CD4-positive, alpha-beta memory T cell (primary cell): ENCODE results near the gene CMYA5. TPM values are rescaled to one million over a fixed set of nuclear protein-coding genes. Genes with fewer than 3 reads are reported as not detected.

Source experiments
- CTCF ChIA-PET: fragments of 350-600 bp; sonication (Branson Sonifier 250); formaldehyde crosslinking; loops from one replicate; lab custom pipeline; 2021; ENCODE audit warnings: inconsistent platforms; ENCODE audit not compliant: partially characterized antibody; lab: Charles Lee
- POLR2A ChIA-PET: fragments of 350-600 bp; sonication (Branson Sonifier 250); formaldehyde crosslinking; loops from one replicate; lab custom pipeline; 2021; ENCODE audit not compliant: partially characterized antibody; lab: Charles Lee
- DNase-seq, 5 donors: peaks; one replicate each; pipeline versions ENCODE4 v3.0.0 to v3.0.0-alpha.2; 2020 to 2022; ENCODE audit warnings: mixed read lengths in 1 of 5
- H3K27ac ChIP-seq: one replicate; pipeline ENCODE4 v1.7.0; 2013; ENCODE audit warnings: low read depth, low read length
- H3K27me3 ChIP-seq: 2 replicates; pipeline ENCODE4 v1.7.0; 2013; ENCODE audit warnings: mild to moderate bottlenecking, low read length, moderate library complexity; ENCODE audit not compliant: insufficient read depth
- H3K36me3 ChIP-seq: 2 replicates; pipeline ENCODE4 v1.7.0; 2013; ENCODE audit warnings: mild to moderate bottlenecking, low read length, moderate library complexity; ENCODE audit not compliant: insufficient read depth
- H3K4me1 ChIP-seq: 2 replicates; pipeline ENCODE4 v1.7.0; 2013; ENCODE audit warnings: mild to moderate bottlenecking, low read length, moderate library complexity; ENCODE audit not compliant: insufficient read depth
- H3K4me3 ChIP-seq, 2 donors: one replicate each; pipeline ENCODE4 v1.7.0; 2013; ENCODE audit warnings: low read length in 2 of 2, mild to moderate bottlenecking in 1 of 2
- H3K9me3 ChIP-seq, 2 donors: one replicate each; pipeline ENCODE4 v1.7.0; 2013; ENCODE audit warnings: low read length in 2 of 2, control low read depth in 1 of 2; ENCODE audit not compliant: control insufficient read depth in 1 of 2
- H3K27ac Mint-ChIP-seq, 7 donors: one replicate each; pipeline ENCODE4 v1.8.0; 2020 to 2021; ENCODE audit warnings: mixed read lengths in 7 of 7, mild to moderate bottlenecking in 6 of 7, inconsistent platforms in 3 of 7, moderate library complexity in 3 of 7
- H3K27me3 Mint-ChIP-seq, 2 donors: one replicate each; pipeline ENCODE4 v1.8.0; 2020 to 2021; ENCODE audit warnings: mixed read lengths in 2 of 2
- H3K36me3 Mint-ChIP-seq, 2 donors: one replicate each; pipeline ENCODE4 v1.8.0; 2020 to 2021; ENCODE audit warnings: mixed read lengths in 2 of 2, inconsistent platforms in 1 of 2, mild to moderate bottlenecking in 1 of 2
- H3K4me1 Mint-ChIP-seq, 4 donors: one replicate each; pipeline ENCODE4 v1.8.0; 2020 to 2021; ENCODE audit warnings: mixed read lengths in 4 of 4, mild to moderate bottlenecking in 1 of 4
- H3K4me3 Mint-ChIP-seq, 8 donors: one replicate each; pipeline ENCODE4 v1.8.0; 2020 to 2021; ENCODE audit warnings: mixed read lengths in 8 of 8, mild to moderate bottlenecking in 7 of 8, moderate library complexity in 6 of 8, inconsistent platforms in 3 of 8
- H3K9me3 Mint-ChIP-seq, 8 donors: one replicate each; pipeline ENCODE4 v1.8.0; 2020 to 2021; ENCODE audit warnings: mixed read lengths in 8 of 8, mild to moderate bottlenecking in 5 of 8, inconsistent platforms in 3 of 8, moderate library complexity in 1 of 8
- intact Hi-C: fragments of 100-400 bp; cut with micrococcal nuclease; formaldehyde crosslinking; loops from one replicate; pipeline ENCODE4 v1.15.1; 2023
- polyA plus RNA-seq, 2 donors: library from polyadenylated mRNA; unstranded; fragments of 300-500 nt; fragmentation: Illumina TruSeq; gene quantifications; one replicate each; pipeline ENCODE4 v1.2.3, GENCODE V29; 2021
- total RNA-seq, 2 experiments: library from RNA; stranded (reverse); gene quantifications; one replicate each; pipeline ENCODE4 v1.2.3, GENCODE V29; 2021

Gene CMYA5
- total and polyA plus RNA-seq, 4 experiments from 2014 or later = 0.07 to 0.20 (median 0.18) TPM

GRCh38 chr5:79691007-79691406 lies 1.4 kb downstream of the CMYA5 start:
- ChIA-PET POLR2A (no interaction called here), CTCF (no interaction called here)

GRCh38 chr5:79692596-79692995 lies 3.0 kb downstream of the CMYA5 start:
- no peak for DNase-seq
- no peaks in the 10 kb centered on the region for H3K27me3 ChIP-seq
- Mint-ChIP-seq H3K4me3 (no peak overlapping the region), H3K4me1 (peaks cover 0 to 5% (median under 1%) of the 10 kb centered on the region in 4 donors), H3K27me3 (no peaks in the 10 kb centered on the region), H3K36me3 (peaks cover 16 to 18% of the 10 kb centered on the region in 2 donors), H3K27ac (peak overlapping the region in 1 of 7 donors; percentile 4), H3K9me3 (peaks cover 0 to 2% (median 0%) of the 10 kb centered on the region in 8 donors)
- ChIA-PET CTCF (interaction anchor here (1.3 kb wide), 1 partner anchor 559 kb away, joined by 4 read pairs; no protein-coding TSS in a partner anchor), POLR2A (no interaction called here)
- no peaks in the 10 kb centered on the region for H3K9me3 ChIP-seq
- H3K4me3 ChIP-seq = no peak overlapping the region
- H3K27ac ChIP-seq = no peak overlapping the region
- intact Hi-C loops = no loop called here
- no peaks in the 10 kb centered on the region for H3K36me3 ChIP-seq
- no peaks in the 10 kb centered on the region for H3K4me1 ChIP-seq

More at GRCh38 chr5:79691007-79691406, 1.4 kb downstream of the CMYA5 start:
- no peaks in the 10 kb centered on the region for H3K27me3 Mint-ChIP-seq
- Histone ChIP-seq H3K27me3 (no peaks in the 10 kb centered on the region), H3K4me1 (no peaks in the 10 kb centered on the region), H3K9me3 (no peaks in the 10 kb centered on the region), H3K27ac (no peak overlapping the region), H3K36me3 (peaks cover 4% of the 10 kb centered on the region), H3K4me3 (no peak overlapping the region)
- intact Hi-C loops = no loop called here
- peaks cover 29 to 31% of the 10 kb centered on the region in 2 donors for H3K36me3 Mint-ChIP-seq
- H3K9me3 Mint-ChIP-seq = peaks cover 0 to 2% (median 0%) of the 10 kb centered on the region in 8 donors
- DNase-seq = no peak
- H3K4me3 Mint-ChIP-seq = no peak overlapping the region
- peaks cover 0 to 5% (median under 1%) of the 10 kb centered on the region in 4 donors for H3K4me1 Mint-ChIP-seq
- H3K27ac Mint-ChIP-seq = no peak overlapping the region

- no peak for DNase-seq
- ChIA-PET POLR2A (no interaction called here), CTCF (interaction anchor here (0.9 kb wide), 1 partner anchor 163 kb away, joined by 3 read pairs; no protein-coding TSS in a partner anchor)
- Mint-ChIP-seq H3K4me1 (peaks cover 0 to 5% (median under 1%) of the 10 kb centered on the region in 4 donors), H3K36me3 (peaks cover 7 to 8% of the 10 kb centered on the region in 2 donors), H3K27me3 (no peaks in the 10 kb centered on the region), H3K4me3 (no peak overlapping the region), H3K9me3 (peaks cover 0 to 2% (median 0%) of the 10 kb centered on the region in 8 donors), H3K27ac (peak overlapping the region in 1 of 7 donors; percentile 0)
- no peaks in the 10 kb centered on the region for H3K9me3 ChIP-seq
- H3K4me3 ChIP-seq = no peak overlapping the region
- intact Hi-C loops = no loop called here
- no peaks in the 10 kb centered on the region for H3K27me3 ChIP-seq
- no peaks in the 10 kb centered on the region for H3K36me3 ChIP-seq
- no peak overlapping the region for H3K27ac ChIP-seq
- no peaks in the 10 kb centered on the region for H3K4me1 ChIP-seq
Measured at GRCh38 chr5:79694183-79694582, 4.5 kb downstream of the CMYA5 start.

GRCh38 chr5:79694652-79695051 lies 5.0 kb downstream of the CMYA5 start:
- peaks cover 7 to 8% of the 10 kb centered on the region in 2 donors for H3K36me3 Mint-ChIP-seq
- POLR2A ChIA-PET = no interaction called here
- intact Hi-C loops = no loop called here

GRCh38 chr5:79695526-79695925 lies 5.9 kb downstream of the CMYA5 start:
- Histone ChIP-seq H3K36me3 (no peaks in the 10 kb centered on the region), H3K4me3 (no peak overlapping the region), H3K9me3 (no peaks in the 10 kb centered on the region), H3K4me1 (no peaks in the 10 kb centered on the region), H3K27me3 (no peaks in the 10 kb centered on the region), H3K27ac (no peak overlapping the region)
- DNase-seq = no peak
- Mint-ChIP-seq H3K27me3 (no peaks in the 10 kb centered on the region), H3K9me3 (no peaks in the 10 kb centered on the region), H3K4me3 (no peak overlapping the region), H3K36me3 (peaks cover 2 to 3% of the 10 kb centered on the region in 2 donors), H3K27ac (no peak overlapping the region), H3K4me1 (peaks cover 0 to 10% (median 4%) of the 10 kb centered on the region in 4 donors)
- CTCF ChIA-PET = no interaction called here
- POLR2A ChIA-PET = no interaction called here
- intact Hi-C loops = no loop called here

More at GRCh38 chr5:79694652-79695051, 5.0 kb downstream of the CMYA5 start:
- no peaks in the 10 kb centered on the region for H3K27me3 Mint-ChIP-seq
- CTCF ChIA-PET = interaction anchor here (0.9 kb wide), 1 partner anchor 163 kb away, joined by 3 read pairs; no protein-coding TSS in a partner anchor
- no peak for DNase-seq
- peaks cover 0 to 2% (median 0%) of the 10 kb centered on the region in 8 donors for H3K9me3 Mint-ChIP-seq
- H3K4me1 ChIP-seq = no peaks in the 10 kb centered on the region
- H3K27ac ChIP-seq = no peak overlapping the region
- no peak overlapping the region for H3K4me3 Mint-ChIP-seq
- H3K4me1 Mint-ChIP-seq = peaks cover 0 to 9% (median 3%) of the 10 kb centered on the region in 4 donors
- H3K27me3 ChIP-seq = no peaks in the 10 kb centered on the region
- no peak overlapping the region for H3K4me3 ChIP-seq
- H3K27ac Mint-ChIP-seq = peak overlapping the region in 1 of 7 donors; percentile 16
- H3K36me3 ChIP-seq = no peaks in the 10 kb centered on the region
- H3K9me3 ChIP-seq = no peaks in the 10 kb centered on the region

DNA sequence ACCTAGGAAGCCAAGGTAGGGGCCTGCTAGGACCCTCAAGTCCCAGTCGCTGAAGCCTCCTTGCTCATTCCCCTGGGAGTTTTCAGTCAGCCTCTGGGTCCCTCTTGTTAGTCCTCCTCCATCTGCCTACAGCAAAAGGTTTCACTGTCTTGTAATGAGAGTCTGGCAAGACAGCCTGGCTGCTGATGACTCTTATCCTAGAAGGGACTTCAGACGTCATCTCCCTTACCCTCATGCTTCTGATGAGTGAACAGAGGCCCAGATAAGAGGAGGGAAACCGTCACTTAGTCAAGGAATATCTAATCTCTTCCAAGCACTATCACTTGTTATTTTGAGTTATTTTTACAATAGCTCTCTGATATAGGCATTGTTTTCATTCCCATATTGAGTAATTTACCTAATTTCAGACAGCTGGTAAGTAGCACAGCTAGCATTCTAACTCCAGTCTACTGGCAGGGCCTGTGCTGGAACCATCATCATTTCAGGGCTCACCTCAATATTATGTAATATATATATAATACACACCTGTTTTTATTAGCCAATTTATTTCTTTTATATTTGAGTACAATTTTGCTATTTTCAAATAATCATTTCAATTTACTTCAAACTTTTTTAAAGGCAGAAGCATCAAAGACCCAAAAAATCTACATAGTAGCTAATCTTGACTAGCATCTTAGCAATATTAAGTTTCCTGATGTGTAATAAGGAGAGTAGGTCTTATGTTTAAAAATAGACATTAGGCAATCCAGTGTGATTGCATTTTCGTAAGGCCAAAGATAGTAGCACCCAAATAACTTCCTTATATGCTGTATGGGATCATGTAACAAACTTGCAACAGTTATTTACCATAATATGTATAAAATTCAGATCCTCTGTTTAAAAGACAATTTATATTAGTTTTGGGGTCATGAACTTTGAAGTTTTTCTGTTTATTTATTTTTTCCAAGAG lies 7.9 kb downstream of the CMYA5 start:
- Mint-ChIP-seq H3K27me3 (no peaks in the 10 kb centered on the region), H3K27ac (no peak overlapping the region), H3K4me3 (no peak overlapping the region), H3K36me3 (no peaks in the 10 kb centered on the region), H3K4me1 (peaks cover 0 to 6% (median 2%) of the 10 kb centered on the region in 4 donors), H3K9me3 (no peaks in the 10 kb centered on the region)
- Histone ChIP-seq H3K4me1 (no peaks in the 10 kb centered on the region), H3K4me3 (no peak overlapping the region), H3K9me3 (no peaks in the 10 kb centered on the region), H3K27me3 (no peaks in the 10 kb centered on the region), H3K27ac (no peak overlapping the region), H3K36me3 (no peaks in the 10 kb centered on the region)
- DNase-seq = no peak
- POLR2A ChIA-PET = no interaction called here
- intact Hi-C loops = no loop called here
- CTCF ChIA-PET = interaction anchor here (1.7 kb wide), 1 partner anchor 9 kb away, joined by 4 read pairs; no protein-coding TSS in a partner anchor

- Histone ChIP-seq H3K9me3 (no peaks in the 10 kb centered on the region), H3K27me3 (no peaks in the 10 kb centered on the region), H3K4me1 (no peaks in the 10 kb centered on the region), H3K27ac (no peak overlapping the region), H3K36me3 (no peaks in the 10 kb centered on the region), H3K4me3 (no peak overlapping the region)
- DNase-seq = no peak
- peak overlapping the region in 2 of 7 donors; percentile 53 to 68 for H3K27ac Mint-ChIP-seq
- no peaks in the 10 kb centered on the region for H3K9me3 Mint-ChIP-seq
- H3K36me3 Mint-ChIP-seq = no peaks in the 10 kb centered on the region
- POLR2A ChIA-PET = no interaction called here
- intact Hi-C loops = no loop called here
- CTCF ChIA-PET = no interaction called here
- no peaks in the 10 kb centered on the region for H3K27me3 Mint-ChIP-seq
- peaks cover 0 to 7% (median 2%) of the 10 kb centered on the region in 4 donors for H3K4me1 Mint-ChIP-seq
- no peak overlapping the region for H3K4me3 Mint-ChIP-seq
Measured at GRCh38 chr5:79699763-79700400, 10.2 kb downstream of the CMYA5 start.
